ENCODE measurements around the gene PIEZO1.

- no peak for TF ChIP-seq POLR2A (IDR thresholded peaks at IDR 0.05; ENCODE audit: low read length)
- TF ChIP-seq GATA1 (IDR thresholded peaks at IDR 0.05; ENCODE audit: low read depth, low read length), result no peak
Observed at GRCh38 chr16:88782454-88783390, 2.3 kb downstream of the PIEZO1 start.
